Measurements from ENCODE around the gene ATRNL1.

Gene ATRNL1

GRCh38 chr10:115141254-115141653 lies 48.1 kb downstream of the ATRNL1 start:
- ChIA-PET CTCF (interaction anchor here (0.8 to 1.5 kb wide), 4 partner anchors 20 to 217 kb away, joined by 3 to 6 read pairs (median 4); no protein-coding TSS in a partner anchor), POLR2A (no interaction called here)
- H3K4me3 ChIP-seq (ENCODE audit: control insufficient read depth in 1 of 7, extremely low read depth in 1 of 7, insufficient read depth in 4 of 7, low read depth in 2 of 7, low read length in 6 of 7) = no peak overlapping the region
- no peak overlapping the region for H3K27ac ChIP-seq (ENCODE audit: insufficient read depth in 1 of 2, low read depth in 1 of 2, low read length in 2 of 2, poor library complexity in 1 of 2, severe bottlenecking in 2 of 2)
- H3K4me1 ChIP-seq (ENCODE audit: control extremely low read depth in 1 of 4, control insufficient read depth in 4 of 4, insufficient read depth in 4 of 4, low read length in 3 of 4) = no peaks in the 10 kb centered on the region
- H3K36me3 ChIP-seq (ENCODE audit: control insufficient read depth in 4 of 4, insufficient read depth in 4 of 4, low read length in 3 of 4) = no peaks in the 10 kb centered on the region
- DNase-seq = peak; percentile 6 to 39 (median 28)
- H3K27me3 ChIP-seq (replicated peaks in 2 of 5; ENCODE audit: control insufficient read depth in 4 of 5, insufficient read depth in 5 of 5, low read length in 4 of 5) = peaks cover 0 to 6% (median 0%) of the 10 kb centered on the region in 5 experiments
- H3K9me3 ChIP-seq (ENCODE audit: control extremely low read depth in 1 of 5, control insufficient read depth in 4 of 5, insufficient read depth in 2 of 5, low read depth in 1 of 5, low read length in 4 of 5) = no peaks in the 10 kb centered on the region

- Histone ChIP-seq H3K9me3 (ENCODE audit: control extremely low read depth in 1 of 5, control insufficient read depth in 4 of 5, insufficient read depth in 2 of 5, low read depth in 1 of 5, low read length in 4 of 5) (no peaks in the 10 kb centered on the region), H3K27me3 (replicated peaks in 2 of 5; ENCODE audit: control insufficient read depth in 4 of 5, insufficient read depth in 5 of 5, low read length in 4 of 5) (peaks cover 0 to 6% (median 0%) of the 10 kb centered on the region in 5 experiments), H3K4me1 (ENCODE audit: control extremely low read depth in 1 of 4, control insufficient read depth in 4 of 4, insufficient read depth in 4 of 4, low read length in 3 of 4) (no peaks in the 10 kb centered on the region), H3K4me3 (ENCODE audit: control insufficient read depth in 1 of 7, extremely low read depth in 1 of 7, insufficient read depth in 4 of 7, low read depth in 2 of 7, low read length in 6 of 7) (no peak overlapping the region), H3K27ac (ENCODE audit: insufficient read depth in 1 of 2, low read depth in 1 of 2, low read length in 2 of 2, poor library complexity in 1 of 2, severe bottlenecking in 2 of 2) (no peak overlapping the region), H3K36me3 (ENCODE audit: control insufficient read depth in 4 of 4, insufficient read depth in 4 of 4, low read length in 3 of 4) (no peaks in the 10 kb centered on the region)
- ChIA-PET POLR2A (no interaction called here), CTCF (interaction anchor here (1.4 kb wide), 1 partner anchor 14 kb away, joined by 4 read pairs; no protein-coding TSS in a partner anchor)
- DNase-seq = no peak
- 100% methylated on average over 1 of the region's 2 CpGs for WGBS (ENCODE audit: insufficient coverage)
These were observed 64.2 kb downstream of the ATRNL1 start for GRCh38 chr10:115157357-115157756.

- Histone ChIP-seq H3K4me3 (ENCODE audit: control insufficient read depth in 1 of 7, extremely low read depth in 1 of 7, insufficient read depth in 4 of 7, low read depth in 2 of 7, low read length in 6 of 7) (no peak overlapping the region), H3K27me3 (replicated peaks in 2 of 5; ENCODE audit: control insufficient read depth in 4 of 5, insufficient read depth in 5 of 5, low read length in 4 of 5) (peaks cover 0 to 2% (median 0%) of the 10 kb centered on the region in 5 experiments), H3K9me3 (ENCODE audit: control extremely low read depth in 1 of 5, control insufficient read depth in 4 of 5, insufficient read depth in 2 of 5, low read depth in 1 of 5, low read length in 4 of 5) (no peaks in the 10 kb centered on the region), H3K36me3 (ENCODE audit: control insufficient read depth in 4 of 4, insufficient read depth in 4 of 4, low read length in 3 of 4) (no peaks in the 10 kb centered on the region), H3K4me1 (ENCODE audit: control extremely low read depth in 1 of 4, control insufficient read depth in 4 of 4, insufficient read depth in 4 of 4, low read length in 3 of 4) (no peaks in the 10 kb centered on the region), H3K27ac (ENCODE audit: insufficient read depth in 1 of 2, low read depth in 1 of 2, low read length in 2 of 2, poor library complexity in 1 of 2, severe bottlenecking in 2 of 2) (no peak overlapping the region)
- no peak for DNase-seq
- ChIA-PET CTCF (interaction anchor here (1.4 kb wide), 1 partner anchor 23 kb away, joined by 3 read pairs; no protein-coding TSS in a partner anchor), POLR2A (no interaction called here)
- no CpG with 5 or more reads among the region's 5 CpGs for WGBS (ENCODE audit: insufficient coverage)
These were observed 70.0 kb downstream of the ATRNL1 start for GRCh38 chr10:115163129-115163528.

GRCh38 chr10:115164220-115164619 lies 71.1 kb downstream of the ATRNL1 start:
- Histone ChIP-seq H3K36me3 (ENCODE audit: control insufficient read depth in 4 of 4, insufficient read depth in 4 of 4, low read length in 3 of 4) (no peaks in the 10 kb centered on the region), H3K27ac (ENCODE audit: insufficient read depth in 1 of 2, low read depth in 1 of 2, low read length in 2 of 2, poor library complexity in 1 of 2, severe bottlenecking in 2 of 2) (no peak overlapping the region), H3K4me3 (ENCODE audit: control insufficient read depth in 1 of 7, extremely low read depth in 1 of 7, insufficient read depth in 4 of 7, low read depth in 2 of 7, low read length in 6 of 7) (no peak overlapping the region), H3K27me3 (replicated peaks in 2 of 5; ENCODE audit: control insufficient read depth in 4 of 5, insufficient read depth in 5 of 5, low read length in 4 of 5) (peaks cover 0 to 2% (median 0%) of the 10 kb centered on the region in 5 experiments), H3K9me3 (ENCODE audit: control extremely low read depth in 1 of 5, control insufficient read depth in 4 of 5, insufficient read depth in 2 of 5, low read depth in 1 of 5, low read length in 4 of 5) (no peaks in the 10 kb centered on the region), H3K4me1 (ENCODE audit: control extremely low read depth in 1 of 4, control insufficient read depth in 4 of 4, insufficient read depth in 4 of 4, low read length in 3 of 4) (no peaks in the 10 kb centered on the region)
- peak in 2 of 3 donors; percentile 7 to 18 for DNase-seq
- WGBS (ENCODE audit: insufficient coverage) = 40% methylated on average over 1 of the region's 2 CpGs
- POLR2A ChIA-PET = no interaction called here
- CTCF ChIA-PET = interaction anchor here (1.4 kb wide), 1 partner anchor 24 kb away, joined by 3 read pairs; no protein-coding TSS in a partner anchor

- DNase-seq = no peak
- Histone ChIP-seq H3K9me3 (ENCODE audit: control extremely low read depth in 1 of 5, control insufficient read depth in 4 of 5, insufficient read depth in 2 of 5, low read depth in 1 of 5, low read length in 4 of 5) (no peaks in the 10 kb centered on the region), H3K27ac (ENCODE audit: insufficient read depth in 1 of 2, low read depth in 1 of 2, low read length in 2 of 2, poor library complexity in 1 of 2, severe bottlenecking in 2 of 2) (no peak overlapping the region), H3K27me3 (replicated peaks in 2 of 5; ENCODE audit: control insufficient read depth in 4 of 5, insufficient read depth in 5 of 5, low read length in 4 of 5) (no peaks in the 10 kb centered on the region), H3K4me1 (ENCODE audit: control extremely low read depth in 1 of 4, control insufficient read depth in 4 of 4, insufficient read depth in 4 of 4, low read length in 3 of 4) (no peaks in the 10 kb centered on the region), H3K4me3 (ENCODE audit: control insufficient read depth in 1 of 7, extremely low read depth in 1 of 7, insufficient read depth in 4 of 7, low read depth in 2 of 7, low read length in 6 of 7) (no peak overlapping the region), H3K36me3 (ENCODE audit: control insufficient read depth in 4 of 4, insufficient read depth in 4 of 4, low read length in 3 of 4) (no peaks in the 10 kb centered on the region)
- POLR2A ChIA-PET = no interaction called here
- WGBS (ENCODE audit: insufficient coverage) = no CpG with 5 or more reads among the region's 2 CpGs
- CTCF ChIA-PET = no interaction called here
These were observed 74.6 kb downstream of the ATRNL1 start for GRCh38 chr10:115167751-115168150.

- Histone ChIP-seq H3K4me3 (ENCODE audit: control insufficient read depth in 1 of 7, extremely low read depth in 1 of 7, insufficient read depth in 4 of 7, low read depth in 2 of 7, low read length in 6 of 7) (no peak overlapping the region), H3K27me3 (replicated peaks in 2 of 5; ENCODE audit: control insufficient read depth in 4 of 5, insufficient read depth in 5 of 5, low read length in 4 of 5) (no peaks in the 10 kb centered on the region), H3K4me1 (ENCODE audit: control extremely low read depth in 1 of 4, control insufficient read depth in 4 of 4, insufficient read depth in 4 of 4, low read length in 3 of 4) (no peaks in the 10 kb centered on the region), H3K36me3 (ENCODE audit: control insufficient read depth in 4 of 4, insufficient read depth in 4 of 4, low read length in 3 of 4) (no peaks in the 10 kb centered on the region), H3K9me3 (ENCODE audit: control extremely low read depth in 1 of 5, control insufficient read depth in 4 of 5, insufficient read depth in 2 of 5, low read depth in 1 of 5, low read length in 4 of 5) (no peaks in the 10 kb centered on the region), H3K27ac (ENCODE audit: insufficient read depth in 1 of 2, low read depth in 1 of 2, low read length in 2 of 2, poor library complexity in 1 of 2, severe bottlenecking in 2 of 2) (no peak overlapping the region)
- WGBS (ENCODE audit: insufficient coverage) = no CpG with 5 or more reads among the region's 1 CpG
- POLR2A ChIA-PET = no interaction called here
- CTCF ChIA-PET = interaction anchor here (0.9 to 2.2 kb wide), 4 partner anchors 9 to 246 kb away, joined by 4 to 10 read pairs (median 5); no protein-coding TSS in a partner anchor
- DNase-seq = peak; percentile 7 to 30 (median 16)
These were observed 78.3 kb downstream of the ATRNL1 start for GRCh38 chr10:115171392-115171960.

GRCh38 chr10:115173915-115174443 lies 80.8 kb downstream of the ATRNL1 start:
- CTCF ChIA-PET = no interaction called here
- no CpG with 5 or more reads among the region's 3 CpGs for WGBS (ENCODE audit: insufficient coverage)
- Histone ChIP-seq H3K9me3 (ENCODE audit: control extremely low read depth in 1 of 5, control insufficient read depth in 4 of 5, insufficient read depth in 2 of 5, low read depth in 1 of 5, low read length in 4 of 5) (no peaks in the 10 kb centered on the region), H3K27ac (ENCODE audit: insufficient read depth in 1 of 2, low read depth in 1 of 2, low read length in 2 of 2, poor library complexity in 1 of 2, severe bottlenecking in 2 of 2) (no peak overlapping the region), H3K4me1 (ENCODE audit: control extremely low read depth in 1 of 4, control insufficient read depth in 4 of 4, insufficient read depth in 4 of 4, low read length in 3 of 4) (no peaks in the 10 kb centered on the region), H3K4me3 (ENCODE audit: control insufficient read depth in 1 of 7, extremely low read depth in 1 of 7, insufficient read depth in 4 of 7, low read depth in 2 of 7, low read length in 6 of 7) (no peak overlapping the region), H3K27me3 (replicated peaks in 2 of 5; ENCODE audit: control insufficient read depth in 4 of 5, insufficient read depth in 5 of 5, low read length in 4 of 5) (peaks cover 0 to 2% (median 0%) of the 10 kb centered on the region in 5 experiments), H3K36me3 (ENCODE audit: control insufficient read depth in 4 of 4, insufficient read depth in 4 of 4, low read length in 3 of 4) (no peaks in the 10 kb centered on the region)
- no peak for DNase-seq
- POLR2A ChIA-PET = no interaction called here

All from common myeloid progenitor, CD34-positive (primary cell).